Neural cell (in vitro differentiated cells): ENCODE data around the gene DNAH17.

Source experiments
- CTCF ChIP-seq: fragments of 450-650 bp; IDR thresholded peaks from 2 replicates; pipeline ENCODE4 v1.5.1; 2014; ENCODE audit warnings: antibody characterized with exemption, mild to moderate bottlenecking, moderate library complexity; ENCODE audit not compliant: poor library complexity, severe bottlenecking
- REST ChIP-seq: IDR thresholded peaks from 2 replicates; pipeline ENCODE4 v1.6.1; 2012; ENCODE audit warnings: borderline replicate concordance
- TAF1 ChIP-seq: IDR thresholded peaks from 2 replicates; pipeline ENCODE4 v1.6.1; 2012; ENCODE audit warnings: low read depth

GRCh38 chr17:78605429-78605828 lies 28.2 kb upstream of the DNAH17 start:
- TF ChIP-seq CTCF (no peak), REST (no peak), TAF1 (no peak)
